Trophoblast cell (in vitro differentiated cells and primary cell): ENCODE results near the gene DDIAS.
"Not testable (repeated sequence)": the region's sequence is repeated elsewhere in the genome, so short reads cannot be mapped to it uniquely, and the experiment has no call there.

Experiments
- DNase-seq, 2 donors: peaks; one replicate each; pipeline ENCODE4 v3.0.0-alpha.2; 2016
- H2AFZ ChIP-seq: 2 replicates; pipeline ENCODE4 v1.6.1; 2013; ENCODE audit warnings: low read length, moderate library complexity, mild to moderate bottlenecking; ENCODE audit not compliant: insufficient read depth, poor library complexity
- H2AK5ac ChIP-seq: 2 replicates; pipeline ENCODE4 v1.6.1; 2013; ENCODE audit warnings: mild to moderate bottlenecking, low read length
- H2BK120ac ChIP-seq: 2 replicates; pipeline ENCODE4 v1.6.1; 2013; ENCODE audit warnings: low read length, mild to moderate bottlenecking, moderate library complexity; ENCODE audit not compliant: insufficient read depth, poor library complexity
- H2BK12ac ChIP-seq: 2 replicates; pipeline ENCODE4 v1.6.1; 2013; ENCODE audit warnings: mild to moderate bottlenecking, low read length, moderate library complexity
- H2BK5ac ChIP-seq: 2 replicates; pipeline ENCODE4 v1.6.1; 2013; ENCODE audit warnings: low read length, low read depth, moderate library complexity, mild to moderate bottlenecking; ENCODE audit not compliant: poor library complexity
- H3K14ac ChIP-seq: 2 replicates; pipeline ENCODE4 v1.6.1; 2013; ENCODE audit warnings: mild to moderate bottlenecking, low read length
- H3K18ac ChIP-seq: 2 replicates; pipeline ENCODE4 v1.6.1; 2013; ENCODE audit warnings: mild to moderate bottlenecking, low read length
- H3K23ac ChIP-seq: 2 replicates; pipeline ENCODE4 v1.6.1; 2013; ENCODE audit warnings: low read length
- H3K27ac ChIP-seq: 2 replicates; pipeline ENCODE4 v1.5.1; 2013; ENCODE audit warnings: low read depth, mild to moderate bottlenecking, inconsistent platforms, low read length, moderate library complexity
- H3K27me3 ChIP-seq: 2 replicates; pipeline ENCODE4 v1.6.1; 2013; ENCODE audit warnings: inconsistent platforms, mild to moderate bottlenecking, low read length, moderate library complexity; ENCODE audit not compliant: insufficient read depth
- H3K36me3 ChIP-seq, 2 experiments: 1 replicate in 1 of 2; 2 replicates in 1 of 2; pipeline ENCODE4 v1.6.1; 2013; ENCODE audit warnings: low read length in 2 of 2, mild to moderate bottlenecking in 2 of 2, moderate library complexity in 1 of 2; ENCODE audit not compliant: insufficient read depth in 2 of 2, control insufficient read depth in 1 of 2
- H3K4ac ChIP-seq: 2 replicates; pipeline ENCODE4 v1.6.1; 2013; ENCODE audit warnings: low read depth, mild to moderate bottlenecking, low read length, moderate library complexity
- H3K4me1 ChIP-seq, 2 experiments: 1 replicate in 1 of 2; 2 replicates in 1 of 2; pipeline ENCODE4 v1.6.1; 2013; ENCODE audit warnings: low read length in 2 of 2, mild to moderate bottlenecking in 2 of 2, moderate library complexity in 1 of 2; ENCODE audit not compliant: insufficient read depth in 2 of 2, control insufficient read depth in 1 of 2
- H3K4me2 ChIP-seq: 2 replicates; pipeline ENCODE4 v1.6.1; 2013; ENCODE audit warnings: inconsistent platforms, mild to moderate bottlenecking, low read length, moderate library complexity
- H3K4me3 ChIP-seq: 2 replicates; pipeline ENCODE4 v1.5.1; 2013; ENCODE audit warnings: mild to moderate bottlenecking, low read depth, low read length, inconsistent platforms
- H3K79me1 ChIP-seq: one replicate; pipeline ENCODE4 v1.6.1; 2013; ENCODE audit warnings: low read length
- H3K79me2 ChIP-seq: 2 replicates; pipeline ENCODE4 v1.6.1; 2013; ENCODE audit warnings: low read length, mild to moderate bottlenecking; ENCODE audit not compliant: control insufficient read depth, insufficient read depth, poor library complexity
- H3K9ac ChIP-seq: 2 replicates; pipeline ENCODE4 v1.6.1; 2013; ENCODE audit warnings: mild to moderate bottlenecking, low read length
- H3K9me3 ChIP-seq: 2 replicates; pipeline ENCODE4 v1.6.1; 2013; ENCODE audit warnings: low read depth, mild to moderate bottlenecking, control low read depth, inconsistent platforms, low read length; ENCODE audit not compliant: insufficient read depth
- H4K12ac ChIP-seq: 2 replicates; pipeline ENCODE4 v1.6.1; 2013; ENCODE audit warnings: low read depth, mild to moderate bottlenecking, low read length, moderate library complexity
- H4K8ac ChIP-seq: 2 replicates; pipeline ENCODE4 v1.6.1; 2013; ENCODE audit warnings: low read depth, mild to moderate bottlenecking, low read length, moderate library complexity
- H4K91ac ChIP-seq: one replicate; pipeline ENCODE4 v1.6.1; 2013; ENCODE audit warnings: low read depth, mild to moderate bottlenecking, low read length, moderate library complexity
- WGBS: extraction: QIAGEN DNeasy Blood & Tissue Kit; methylation state at CpG from one replicate; pipeline ENCODE4 v1.1.7; 2013; ENCODE audit warnings: missing lambda C conversion rate; ENCODE audit not compliant: insufficient read length, insufficient coverage; ENCODE audit errors: extremely low coverage; 5-methylcytosine and 5-hydroxymethylcytosine counted together

Gene DDIAS

GRCh38 chr11:82967381-82967780, 65.8 kb downstream of the DDIAS start:
- no peaks in the 10 kb centered on the region for H3K79me2 ChIP-seq
- H2BK120ac ChIP-seq, result no peak overlapping the region
- H2BK12ac ChIP-seq, result no peak overlapping the region
- no peak overlapping the region for H3K9ac ChIP-seq
- H3K9me3 ChIP-seq, result no peaks in the 10 kb centered on the region
- H3K4me1 ChIP-seq, result no peaks in the 10 kb centered on the region
- WGBS, result no CpG with 5 or more reads among the region's 4 CpGs
- H3K23ac ChIP-seq, result no peak overlapping the region
- no peak overlapping the region for H4K12ac ChIP-seq
- H3K36me3 ChIP-seq, result no peaks in the 10 kb centered on the region
- H3K27ac ChIP-seq, result no peak overlapping the region
- no peaks in the 10 kb centered on the region for H3K79me1 ChIP-seq
- no peak for DNase-seq
- no peaks in the 10 kb centered on the region for H3K27me3 ChIP-seq
- no peak overlapping the region for H3K4ac ChIP-seq
- H3K4me2 ChIP-seq, result no peak overlapping the region
- H2AK5ac ChIP-seq, result no peak overlapping the region
- no peak overlapping the region for H3K14ac ChIP-seq
- no peak overlapping the region for H3K4me3 ChIP-seq
- no peak overlapping the region for H4K8ac ChIP-seq
- H4K91ac ChIP-seq, result no peak overlapping the region
- no peak overlapping the region for H2BK5ac ChIP-seq
- H3K18ac ChIP-seq, result no peak overlapping the region
- H2AFZ ChIP-seq, result no peak overlapping the region

- Histone ChIP-seq H3K9ac (no peak overlapping the region), H2AFZ (no peak overlapping the region), H3K4me2 (no peak overlapping the region), H4K91ac (no peak overlapping the region), H3K4me1 (no peaks in the 10 kb centered on the region), H3K4ac (no peak overlapping the region), H2BK120ac (no peak overlapping the region), H3K9me3 (no peaks in the 10 kb centered on the region), H3K36me3 (no peaks in the 10 kb centered on the region), H3K4me3 (no peak overlapping the region), H3K27ac (no peak overlapping the region), H4K8ac (no peak overlapping the region), H2BK5ac (no peak overlapping the region), H3K27me3 (no peaks in the 10 kb centered on the region), H3K79me2 (no peaks in the 10 kb centered on the region), H2BK12ac (no peak overlapping the region), H4K12ac (no peak overlapping the region), H3K79me1 (no peaks in the 10 kb centered on the region), H2AK5ac (no peak overlapping the region), H3K18ac (no peak overlapping the region), H3K23ac (no peak overlapping the region), H3K14ac (no peak overlapping the region)
- no peak for DNase-seq
- WGBS, result no CpG with 5 or more reads among the region's 4 CpGs
Measured at GRCh38 chr11:82969811-82970210, 68.3 kb downstream of the DDIAS start.

GRCh38 chr11:82970507-82971083, 69.1 kb downstream of the DDIAS start:
- H3K23ac ChIP-seq, H2AK5ac ChIP-seq, H3K79me2 ChIP-seq, H3K9ac ChIP-seq, H3K27me3 ChIP-seq, H3K9me3 ChIP-seq, H3K4ac ChIP-seq, H3K4me2 ChIP-seq, H3K36me3 ChIP-seq, H2BK120ac ChIP-seq, H2AFZ ChIP-seq, H4K91ac ChIP-seq, H3K14ac ChIP-seq, H4K8ac ChIP-seq, H3K4me3 ChIP-seq, H3K27ac ChIP-seq, H2BK12ac ChIP-seq, H3K4me1 ChIP-seq, H4K12ac ChIP-seq, H3K18ac ChIP-seq, H2BK5ac ChIP-seq, DNase-seq, H3K79me1 ChIP-seq: not testable (repeated sequence)
- WGBS, result no CpG with 5 or more reads among the region's 60 CpGs

- no CpG with 5 or more reads among the region's 8 CpGs for WGBS
Measured at GRCh38 chr11:82971519-82971946, 70.0 kb downstream of the DDIAS start.

More at GRCh38 chr11:82971519-82971946, 70.0 kb downstream of the DDIAS start:
- H3K18ac ChIP-seq, H3K27ac ChIP-seq, H4K8ac ChIP-seq, H2BK12ac ChIP-seq, H3K79me1 ChIP-seq, H3K4me1 ChIP-seq, H4K91ac ChIP-seq, H3K4ac ChIP-seq, H3K4me3 ChIP-seq, H4K12ac ChIP-seq, H2AK5ac ChIP-seq, H2BK5ac ChIP-seq, H3K36me3 ChIP-seq, DNase-seq, H3K4me2 ChIP-seq, H3K23ac ChIP-seq, H3K79me2 ChIP-seq, H2AFZ ChIP-seq, H2BK120ac ChIP-seq, H3K14ac ChIP-seq, H3K9me3 ChIP-seq, H3K9ac ChIP-seq, H3K27me3 ChIP-seq: not testable (repeated sequence)
